Sigmoid colon (tissue), 4 donors: ENCODE measurements around the gene MAN2A1.

Experiments used
- POLR2A ChIP-seq, 2 donors: fragments of 450-650 bp; IDR thresholded peaks; one replicate each; pipeline ENCODE4 v1.6.1; 2016; ENCODE audit warnings: antibody characterized with exemption in 2 of 2, mild to moderate bottlenecking in 2 of 2, moderate library complexity in 2 of 2
- POLR2AphosphoS5 ChIP-seq, 4 donors: sonication (generic); formaldehyde crosslinking; IDR thresholded peaks; one replicate each; pipeline ENCODE4 v1.6.1; 2017; ENCODE audit warnings: antibody characterized with exemption in 4 of 4
- TF ChIP-seq, protein P1 (sequence below), 4 experiments: fragments of 450-650 bp in 3 of 4; fragments of 200-600 bp in 1 of 4; IDR thresholded peaks; one replicate each; pipeline ENCODE4 v1.5.1; 2016 to 2019; ENCODE audit warnings: antibody characterized with exemption in 4 of 4, mild to moderate bottlenecking in 3 of 4, moderate library complexity in 2 of 4

DNA sequence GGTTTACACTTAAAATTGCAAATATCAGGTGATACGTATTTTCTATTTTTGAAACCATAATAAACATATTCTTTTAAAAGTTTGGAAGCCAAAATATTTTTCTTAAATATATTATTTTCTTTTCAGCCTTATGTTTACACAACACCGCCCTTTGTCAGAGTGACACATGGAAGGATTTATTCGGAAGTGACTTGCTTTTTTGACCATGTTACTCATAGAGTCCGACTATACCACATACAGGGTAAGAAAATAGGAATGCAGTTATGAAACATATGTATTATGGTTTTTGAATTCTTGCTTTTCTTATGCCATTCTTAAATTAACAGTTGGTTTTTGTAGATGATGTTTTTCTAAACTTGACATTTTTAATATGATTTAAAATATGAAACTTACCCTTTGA, 133.9 kb downstream of the MAN2A1 start:
- TF ChIP-seq POLR2A (IDR thresholded peaks at IDR 0.05) (no peak), POLR2AphosphoS5 (IDR thresholded peaks at IDR 0.05) (no peak)
- TF ChIP-seq, protein P1, sequence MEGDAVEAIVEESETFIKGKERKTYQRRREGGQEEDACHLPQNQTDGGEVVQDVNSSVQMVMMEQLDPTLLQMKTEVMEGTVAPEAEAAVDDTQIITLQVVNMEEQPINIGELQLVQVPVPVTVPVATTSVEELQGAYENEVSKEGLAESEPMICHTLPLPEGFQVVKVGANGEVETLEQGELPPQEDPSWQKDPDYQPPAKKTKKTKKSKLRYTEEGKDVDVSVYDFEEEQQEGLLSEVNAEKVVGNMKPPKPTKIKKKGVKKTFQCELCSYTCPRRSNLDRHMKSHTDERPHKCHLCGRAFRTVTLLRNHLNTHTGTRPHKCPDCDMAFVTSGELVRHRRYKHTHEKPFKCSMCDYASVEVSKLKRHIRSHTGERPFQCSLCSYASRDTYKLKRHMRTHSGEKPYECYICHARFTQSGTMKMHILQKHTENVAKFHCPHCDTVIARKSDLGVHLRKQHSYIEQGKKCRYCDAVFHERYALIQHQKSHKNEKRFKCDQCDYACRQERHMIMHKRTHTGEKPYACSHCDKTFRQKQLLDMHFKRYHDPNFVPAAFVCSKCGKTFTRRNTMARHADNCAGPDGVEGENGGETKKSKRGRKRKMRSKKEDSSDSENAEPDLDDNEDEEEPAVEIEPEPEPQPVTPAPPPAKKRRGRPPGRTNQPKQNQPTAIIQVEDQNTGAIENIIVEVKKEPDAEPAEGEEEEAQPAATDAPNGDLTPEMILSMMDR (IDR thresholded peaks at IDR 0.05) = no peak
